Measurements from ENCODE around the gene ACVR2A.

Gene ACVR2A

GRCh38 chr2:147977679-147978078, 132.8 kb downstream of the ACVR2A start:
- no peak overlapping the region for H3K4me3 ChIP-seq
- DNase-seq (ENCODE audit: low spot score) = no peak
- no peak for TF ChIP-seq CTCF (IDR thresholded peaks at IDR 0.05)
- no peak overlapping the region for H3K27ac ChIP-seq

Measured in coronary artery (tissue), 2 donors.